ENCODE results near the gene CARD11. TPM values are rescaled to one million over a fixed set of nuclear protein-coding genes. Genes with fewer than 3 reads are reported as not detected.

Gene CARD11
- total and polyA plus RNA-seq, 2 of the 13 experiments (the other 11 are each of a cell fraction or from before 2014, with no cell fraction given) = 0.04 TPM; not detected in 1

GRCh38 chr7:2993396-2993795 is 50.3 kb downstream of the CARD11 start:
- no peaks in the 10 kb centered on the region for H3K36me3 ChIP-seq (replicated peaks in 1 of 2; ENCODE audit: control insufficient read depth in 1 of 2, insufficient read depth in 2 of 2, low read length in 2 of 2)
- H3K27me3 ChIP-seq (ENCODE audit: control insufficient read depth in 1 of 2, insufficient read depth in 2 of 2, low read length in 2 of 2) = 0 out of 5 replicates have a peak, but pooled peaks cover 0 to 3% of the 10 kb centered on the region in 2 experiments
- H3K79me2 ChIP-seq (ENCODE audit: insufficient read depth, low read length) = no peaks in the 10 kb centered on the region
- no TSS peak for BruUV-seq (replicated peaks)
- no peak for DNase-seq (ENCODE audit: low spot score)
- H2AFZ ChIP-seq (ENCODE audit: low read length) = no peak overlapping the region
- in situ Hi-C loops (cut with HindIII; ENCODE audit: extremely low pct_ligation_motif_present, low pct_unique_long_range_greater_than_20kb) = no loop called here
- no peaks in the 10 kb centered on the region for H4K20me1 ChIP-seq (ENCODE audit: insufficient read depth, low read length)
- H3K4me3 ChIP-seq (replicated peaks in 1 of 3; ENCODE audit: insufficient read depth in 1 of 3, low read depth in 2 of 3, low read length in 3 of 3) = no peak overlapping the region
- H3K4me1 ChIP-seq (ENCODE audit: insufficient read depth, low read length) = peaks cover 16% of the 10 kb centered on the region
- WGBS (ENCODE audit: low lambda C conversion rate) = 57% methylated on average over 17 of the region's 17 CpGs
- H3K9ac ChIP-seq (ENCODE audit: insufficient read depth, low read depth, low read length) = no peak overlapping the region
- FAIRE-seq = no peak
- intact Hi-C loops (cut with micrococcal nuclease; ENCODE audit: unreplicated experiment) = no loop called here
- ATAC-seq = no peak
- ChIA-PET CTCF (ENCODE audit: low intra/inter-chr PET ratio, low total read pairs) (no interaction called here), POLR2A (no interaction called here)
- H3K9me3 ChIP-seq (ENCODE audit: low read length) = no peaks in the 10 kb centered on the region
- no peak overlapping the region for H3K27ac ChIP-seq (ENCODE audit: extremely low read length, insufficient read depth, low read length)
- H3K4me2 ChIP-seq (ENCODE audit: low read depth, low read length) = no peak overlapping the region
- TF ChIP-seq SRY (CRISPR knock-in tag; IDR thresholded peaks at IDR 0.05) (no peak), ELF1 (CRISPR knock-in tag; IDR thresholded peaks at IDR 0.05) (no peak), TCF7L2 (IDR thresholded peaks at IDR 0.05; ENCODE audit: low read depth, low read length) (no peak), TBP (CRISPR knock-in tag; IDR thresholded peaks at IDR 0.05) (no peak), ZBTB40 (IDR thresholded peaks at IDR 0.05) (no peak), ZBTB40 (CRISPR knock-in tag; IDR thresholded peaks at IDR 0.05) (no peak), ZNF652 (CRISPR knock-in tag; IDR thresholded peaks at IDR 0.05; ENCODE audit: borderline replicate concordance, low read depth) (no peak), NFKBIZ (CRISPR knock-in tag; IDR thresholded peaks at IDR 0.05) (no peak), SMYD3 (CRISPR knock-in tag; IDR thresholded peaks at IDR 0.05) (no peak), STAT6 (CRISPR knock-in tag; IDR thresholded peaks at IDR 0.05; ENCODE audit: borderline replicate concordance) (no peak), NKX3-1 (CRISPR knock-in tag; IDR thresholded peaks at IDR 0.05) (no peak), BRD4 (CRISPR knock-in tag; IDR thresholded peaks at IDR 0.05) (no peak), MAZ (IDR thresholded peaks at IDR 0.05; ENCODE audit: borderline replicate concordance, low read depth, low read length) (no peak), MAZ (CRISPR knock-in tag; IDR thresholded peaks at IDR 0.05; ENCODE audit: low read depth) (no peak)
